Type B pancreatic cell (in vitro differentiated cells): ENCODE measurements around the gene IMPACT. TPM values are rescaled to one million over a fixed set of nuclear protein-coding genes. Genes with fewer than 3 reads are reported as not detected.

Experiments used
- DNase-seq: peaks from one replicate; pipeline ENCODE4 v3.0.0; 2021; ENCODE audit warnings: mixed read lengths; ENCODE audit not compliant: unreplicated experiment; ENCODE audit errors: extremely low spot score
- H3K27ac Mint-ChIP-seq: 2 replicates; pipeline ENCODE4 v1.8.0; 2021; ENCODE audit warnings: mild to moderate bottlenecking, mixed read lengths
- H3K27me3 Mint-ChIP-seq: 2 replicates; pipeline ENCODE4 v1.8.0; 2021; ENCODE audit warnings: mixed read lengths
- H3K36me3 Mint-ChIP-seq: 2 replicates; pipeline ENCODE4 v1.8.0; 2021; ENCODE audit warnings: mixed read lengths
- H3K4me1 Mint-ChIP-seq: one replicate; pipeline ENCODE4 v1.8.0; 2021; ENCODE audit warnings: mixed read lengths; ENCODE audit not compliant: unreplicated experiment
- H3K4me3 Mint-ChIP-seq: 2 replicates; pipeline ENCODE4 v1.8.0; 2021; ENCODE audit warnings: mild to moderate bottlenecking, mixed read lengths
- H3K9me3 Mint-ChIP-seq: 2 replicates; pipeline ENCODE4 v1.8.0; 2021; ENCODE audit warnings: mixed read lengths
- total RNA-seq: library from RNA; stranded (reverse); gene quantifications from 2 replicates; pipeline ENCODE4 v1.2.1, GENCODE V29; 2021; ENCODE audit warnings: low replicate concordance
- TF ChIP-seq, protein P1 (sequence below): fragments of 200-600 bp; sonication (generic); conservative IDR thresholded peaks from 2 replicates; pipeline ENCODE4 v1.5.0; 2021; ENCODE audit warnings: antibody characterized with exemption, mild to moderate bottlenecking

The IMPACT gene
- total RNA-seq, 1 donor from 2014 or later: 34.3 TPM

DNA sequence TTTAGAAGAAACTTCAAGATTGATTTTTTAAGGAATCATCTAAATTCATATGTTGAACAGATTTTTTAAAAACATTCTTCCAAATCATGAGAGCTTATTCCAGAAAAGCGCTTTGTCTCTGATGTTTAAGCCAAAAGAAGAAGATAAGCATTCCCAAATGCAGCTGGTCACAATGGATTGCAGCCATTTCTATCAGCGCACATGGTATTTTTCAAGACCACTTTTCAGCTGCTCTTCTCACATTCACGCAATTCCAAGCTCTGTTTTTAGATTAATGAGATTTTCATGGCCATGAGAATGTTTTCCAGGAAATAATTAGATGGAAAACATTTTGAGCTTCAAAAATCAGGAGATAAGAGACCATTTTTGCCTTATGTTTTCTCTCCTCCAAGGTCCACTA is 37.5 kb upstream of the IMPACT start:
- no peaks in the 10 kb centered on the region for H3K27me3 Mint-ChIP-seq
- peaks cover 8% of the 10 kb centered on the region for H3K4me1 Mint-ChIP-seq
- no peak overlapping the region for H3K4me3 Mint-ChIP-seq
- peaks cover 7% of the 10 kb centered on the region for H3K36me3 Mint-ChIP-seq
- no peaks in the 10 kb centered on the region for H3K9me3 Mint-ChIP-seq
- H3K27ac Mint-ChIP-seq: no peak overlapping the region
- TF ChIP-seq, protein P1, sequence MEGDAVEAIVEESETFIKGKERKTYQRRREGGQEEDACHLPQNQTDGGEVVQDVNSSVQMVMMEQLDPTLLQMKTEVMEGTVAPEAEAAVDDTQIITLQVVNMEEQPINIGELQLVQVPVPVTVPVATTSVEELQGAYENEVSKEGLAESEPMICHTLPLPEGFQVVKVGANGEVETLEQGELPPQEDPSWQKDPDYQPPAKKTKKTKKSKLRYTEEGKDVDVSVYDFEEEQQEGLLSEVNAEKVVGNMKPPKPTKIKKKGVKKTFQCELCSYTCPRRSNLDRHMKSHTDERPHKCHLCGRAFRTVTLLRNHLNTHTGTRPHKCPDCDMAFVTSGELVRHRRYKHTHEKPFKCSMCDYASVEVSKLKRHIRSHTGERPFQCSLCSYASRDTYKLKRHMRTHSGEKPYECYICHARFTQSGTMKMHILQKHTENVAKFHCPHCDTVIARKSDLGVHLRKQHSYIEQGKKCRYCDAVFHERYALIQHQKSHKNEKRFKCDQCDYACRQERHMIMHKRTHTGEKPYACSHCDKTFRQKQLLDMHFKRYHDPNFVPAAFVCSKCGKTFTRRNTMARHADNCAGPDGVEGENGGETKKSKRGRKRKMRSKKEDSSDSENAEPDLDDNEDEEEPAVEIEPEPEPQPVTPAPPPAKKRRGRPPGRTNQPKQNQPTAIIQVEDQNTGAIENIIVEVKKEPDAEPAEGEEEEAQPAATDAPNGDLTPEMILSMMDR: no peak
- DNase-seq: no peak

DNA sequence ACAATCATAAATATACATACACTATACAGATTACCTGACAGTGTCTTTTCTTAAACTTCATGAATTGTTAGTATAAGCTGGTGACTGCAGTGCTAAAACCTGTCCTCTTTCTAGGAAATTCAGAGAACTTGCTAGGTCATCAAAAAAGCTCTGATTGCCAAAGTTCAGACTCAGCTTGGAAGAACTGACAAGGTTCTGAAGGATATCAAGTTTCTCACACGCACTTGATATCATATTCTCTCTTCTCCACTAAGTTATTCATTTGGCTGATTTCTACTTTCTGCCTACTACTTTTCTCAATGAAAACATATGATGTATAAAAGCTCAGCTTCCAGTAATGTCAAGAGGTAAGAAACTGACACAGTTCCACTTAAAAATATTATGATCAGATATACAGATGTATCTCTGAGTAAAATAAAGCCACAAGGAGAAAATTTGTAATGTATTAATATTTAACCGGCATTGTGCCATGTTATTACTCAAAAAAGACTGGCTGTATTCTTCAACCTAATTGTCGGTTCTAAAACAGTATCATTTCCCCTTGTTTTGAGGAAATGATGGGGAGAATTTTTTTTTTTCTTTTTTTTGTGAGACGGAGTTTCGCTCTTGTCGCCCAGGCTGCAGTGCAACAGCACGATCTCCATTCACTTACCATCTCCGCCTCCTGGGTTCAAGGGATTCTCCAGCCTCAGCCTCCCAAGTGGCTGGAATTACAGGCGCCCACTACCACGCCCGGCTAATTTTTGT is 31.2 kb upstream of the IMPACT start:
- Mint-ChIP-seq H3K4me3 (peak overlapping the region; percentile 78), H3K27me3 (no peaks in the 10 kb centered on the region), H3K36me3 (peaks cover 5% of the 10 kb centered on the region), H3K4me1 (peaks cover 21% of the 10 kb centered on the region), H3K27ac (no peak overlapping the region), H3K9me3 (no peaks in the 10 kb centered on the region)
- DNase-seq: no peak
- TF ChIP-seq, protein P1: no peak

DNA sequence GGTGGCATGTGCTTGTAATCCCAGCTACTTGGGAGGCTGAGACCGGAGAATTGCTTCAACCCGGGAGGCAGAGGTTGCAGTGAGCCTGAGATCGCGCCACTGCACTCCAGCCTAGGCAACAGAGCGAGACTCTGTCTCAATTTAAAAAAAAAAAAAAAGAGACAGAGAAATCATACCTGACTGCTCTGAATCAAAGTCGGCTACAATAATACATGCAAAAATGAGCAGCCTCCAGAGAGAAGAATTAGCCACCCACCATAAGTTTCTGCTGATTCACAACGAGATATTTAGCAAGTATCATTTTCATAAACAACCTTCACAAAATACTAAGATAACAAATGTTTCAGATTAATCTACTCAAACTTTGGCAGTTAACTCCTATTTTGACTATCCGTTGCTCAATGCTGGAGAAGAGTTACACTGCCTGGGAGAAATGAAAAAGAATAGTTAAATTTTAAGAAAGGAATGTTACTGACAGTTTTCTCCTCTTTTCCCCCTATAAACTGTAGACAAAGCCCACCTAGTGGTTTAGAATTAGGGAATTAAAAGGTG is 30.3 kb upstream of the IMPACT start:
- TF ChIP-seq, protein P1: no peak
- H3K4me3 Mint-ChIP-seq: peak overlapping the region; percentile 45
- H3K27ac Mint-ChIP-seq: no peak overlapping the region
- H3K27me3 Mint-ChIP-seq: no peaks in the 10 kb centered on the region
- no peaks in the 10 kb centered on the region for H3K9me3 Mint-ChIP-seq
- peaks cover 30% of the 10 kb centered on the region for H3K4me1 Mint-ChIP-seq
- peaks cover 1% of the 10 kb centered on the region for H3K36me3 Mint-ChIP-seq
- DNase-seq: no peak

DNA sequence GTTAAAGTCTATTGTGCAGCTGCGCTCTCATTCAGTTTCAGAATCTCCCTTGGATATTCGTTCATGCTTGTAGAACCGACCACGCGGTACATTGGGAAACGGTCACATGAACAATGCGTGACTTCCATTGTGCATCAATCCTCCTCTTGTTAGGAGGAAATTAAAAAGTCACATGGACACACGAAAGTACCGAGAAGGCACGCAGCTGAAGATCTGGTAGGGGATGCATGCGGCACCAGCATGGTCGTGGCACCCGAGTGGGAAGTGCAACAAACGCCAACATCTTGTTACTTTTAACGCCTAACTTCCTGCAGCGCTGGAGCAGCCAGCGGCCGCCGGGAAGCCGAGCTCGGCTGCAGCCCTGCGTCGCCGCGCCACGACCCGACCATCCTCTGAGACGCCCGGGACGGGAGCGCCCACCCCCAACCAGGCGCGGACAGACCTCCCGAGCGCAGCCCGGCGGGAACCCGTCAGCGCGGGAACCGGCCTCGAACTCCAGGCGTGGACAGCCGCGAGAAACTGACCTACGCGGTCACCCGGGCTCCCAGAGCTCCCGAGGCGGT is 29.3 kb upstream of the IMPACT start:
- Mint-ChIP-seq H3K9me3 (no peaks in the 10 kb centered on the region), H3K4me3 (peak overlapping the region; percentile 98), H3K27me3 (peaks cover 2% of the 10 kb centered on the region), H3K27ac (peak overlapping the region; percentile 89), H3K4me1 (peaks cover 31% of the 10 kb centered on the region), H3K36me3 (no peaks in the 10 kb centered on the region)
- TF ChIP-seq, protein P1: no peak
- DNase-seq: no peak

DNA sequence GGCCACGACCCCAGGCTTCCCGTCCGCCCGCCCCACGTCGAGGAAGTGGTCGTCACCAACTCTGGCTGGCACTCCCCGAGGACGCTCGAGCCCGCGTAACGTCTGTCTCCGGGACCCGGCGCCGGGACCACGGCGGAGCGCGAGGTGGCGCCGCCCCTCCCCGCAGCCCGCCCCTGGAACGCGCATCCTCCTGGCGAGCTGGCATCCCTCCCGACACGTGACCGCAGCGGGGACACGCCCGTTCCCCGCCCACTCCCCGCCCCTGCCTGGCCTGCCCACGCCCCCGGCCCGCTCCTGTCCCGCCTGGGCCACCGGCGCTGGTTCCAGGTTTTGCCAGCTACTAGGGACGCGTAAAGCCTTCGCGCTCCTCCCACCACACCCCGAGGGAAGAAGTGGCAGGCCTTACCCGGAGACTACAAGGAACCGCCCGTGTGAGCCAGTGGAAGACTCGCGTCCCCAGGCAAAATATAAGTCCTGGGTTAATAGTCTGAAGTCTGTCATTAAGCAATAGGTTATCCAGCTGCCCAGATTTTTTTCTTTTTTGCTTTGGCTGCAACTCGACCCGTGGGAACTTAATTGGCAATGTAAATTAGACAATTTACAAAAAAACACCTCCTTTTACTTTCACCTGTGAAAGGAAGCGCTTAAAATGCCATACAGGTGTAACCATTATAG is 28.6 kb upstream of the IMPACT start, which contains the start of gene OSBPL1A:
Gene OSBPL1A, minus strand, starts transcription at position 131 of the 675 bp plus-strand sequence. CDS start 20,291 bp downstream, outside the sequence.
- TF ChIP-seq, protein P1: peak; percentile 22
- Mint-ChIP-seq H3K27ac (peak within 1 kb of the TSS; percentile 89), H3K27me3 (peaks cover 2% of the 10 kb centered on the region), H3K36me3 (no peaks in the 10 kb centered on the region), H3K4me3 (peak within 1 kb of the TSS; percentile 98), H3K4me1 (peaks cover 31% of the 10 kb centered on the region), H3K9me3 (no peaks in the 10 kb centered on the region)
- peak; percentile 91 for DNase-seq
